GM19193 (cell line): Measurements from ENCODE around the gene NPTN.

ENCODE experiments used
- POLR2A ChIP-seq: IDR thresholded peaks from 4 replicates; pipeline ENCODE4 v1.6.1; 2011; ENCODE audit not compliant: insufficient read depth, insufficient read length; ENCODE audit errors: extremely low read depth

Gene NPTN

DNA sequence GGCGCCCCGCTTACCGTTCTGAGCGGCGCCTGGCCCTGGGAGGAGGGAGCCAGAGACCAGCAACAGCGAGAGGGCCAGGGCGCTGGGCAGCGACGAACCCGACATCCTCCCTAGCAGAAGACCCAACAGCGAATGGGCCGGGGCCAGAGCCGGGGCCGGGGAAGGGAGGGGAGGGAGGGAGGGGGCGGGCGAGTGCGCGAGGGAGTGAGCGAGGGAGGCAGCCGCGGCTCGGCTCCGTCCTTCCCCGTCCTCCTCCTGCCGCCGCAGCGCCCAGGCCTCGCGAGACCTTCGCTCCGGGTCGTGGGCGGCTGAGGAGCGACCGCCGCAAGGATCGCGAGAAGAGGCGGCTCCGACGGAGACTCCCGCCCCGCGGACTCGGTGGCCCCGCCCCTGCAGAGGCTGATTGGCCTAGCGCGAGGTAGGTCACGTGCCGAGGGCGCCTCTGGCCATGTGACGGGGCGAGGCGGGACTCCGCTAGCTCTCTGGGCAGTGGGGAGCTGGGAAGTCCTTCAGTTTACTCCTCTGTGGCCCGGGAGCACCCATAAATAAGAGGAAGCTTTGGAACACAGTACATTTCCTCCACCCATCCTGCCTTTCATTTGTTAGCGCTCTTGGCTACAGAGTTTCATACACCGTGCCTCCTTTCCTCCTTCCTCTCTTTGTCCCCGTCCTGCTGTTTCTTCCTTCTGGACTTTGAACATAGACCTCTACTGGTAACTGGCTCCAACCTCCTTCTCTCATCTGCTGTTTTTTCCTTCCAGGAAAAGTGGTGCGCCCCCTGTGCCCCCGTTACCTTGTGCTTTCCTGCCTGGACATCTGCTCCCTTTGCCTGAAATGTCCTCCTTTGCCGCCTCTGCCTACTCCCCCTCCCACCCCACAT lies at the start of gene NPTN:
Gene NPTN, minus strand, starts transcription at position 279 of the 880 bp plus-strand sequence. Its CDS starts 174 bp downstream, at position 105.
- peak; percentile 91 for TF ChIP-seq POLR2A

DNA sequence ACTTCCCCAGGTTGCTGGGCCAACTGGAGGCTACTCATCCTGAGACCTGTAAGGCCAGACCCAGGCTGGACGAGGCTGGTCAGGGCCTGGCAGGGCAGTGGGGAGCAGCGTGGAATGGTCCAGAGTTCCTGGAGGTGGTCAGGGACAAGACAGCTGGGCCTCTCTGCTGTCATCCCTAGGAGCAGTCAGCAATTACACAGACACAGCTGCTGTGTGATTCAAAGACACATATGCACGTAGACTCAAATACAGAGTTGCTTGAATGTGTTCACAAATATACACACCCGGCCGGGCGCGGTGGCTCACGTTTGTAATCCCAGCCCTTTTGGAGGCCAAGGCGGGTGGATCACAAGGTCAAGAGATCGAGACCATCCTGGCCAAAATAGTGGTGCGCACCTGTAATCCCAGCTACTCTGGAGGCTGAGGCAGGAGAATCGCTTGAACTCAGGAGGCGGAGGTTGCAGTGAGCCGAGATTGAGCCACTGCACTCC lies 49.5 kb upstream of the NPTN start:
- TF ChIP-seq POLR2A: no peak

DNA sequence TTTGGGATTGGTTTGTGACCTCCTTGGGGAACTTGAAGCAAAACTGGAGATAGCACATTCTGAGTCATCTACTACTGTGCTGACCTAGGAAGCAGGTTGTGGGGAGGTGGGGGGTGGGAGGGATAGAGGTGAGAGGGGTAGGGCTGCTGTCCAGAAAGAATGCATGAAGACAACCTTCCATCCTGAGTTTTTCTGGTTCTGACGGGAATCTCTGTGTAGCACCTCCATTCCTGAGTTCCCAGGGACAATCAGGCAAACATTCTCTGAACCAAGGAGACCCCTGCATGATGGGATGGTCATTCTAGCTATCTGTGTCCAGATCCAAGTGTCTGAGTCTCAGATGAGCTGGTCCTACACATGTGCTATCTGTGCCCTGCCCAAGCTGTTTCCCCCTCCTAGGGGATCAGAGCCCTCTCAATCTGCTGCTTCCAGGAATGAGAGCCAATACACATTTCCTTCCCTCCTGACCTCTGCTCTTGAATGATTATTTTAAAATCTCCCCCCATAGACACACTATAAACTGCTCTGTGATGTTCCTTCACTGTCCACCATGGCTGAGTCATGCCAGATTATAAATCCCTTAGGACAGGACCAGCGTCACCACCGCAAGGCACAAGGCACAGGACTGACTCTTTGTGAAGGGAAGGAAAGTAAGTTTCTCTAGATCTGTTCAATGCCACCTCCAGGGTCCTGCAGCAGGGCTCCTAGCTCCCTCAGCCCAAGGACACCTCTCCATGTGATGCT lies 48.8 kb upstream of the NPTN start:
- no peak for TF ChIP-seq POLR2A

DNA sequence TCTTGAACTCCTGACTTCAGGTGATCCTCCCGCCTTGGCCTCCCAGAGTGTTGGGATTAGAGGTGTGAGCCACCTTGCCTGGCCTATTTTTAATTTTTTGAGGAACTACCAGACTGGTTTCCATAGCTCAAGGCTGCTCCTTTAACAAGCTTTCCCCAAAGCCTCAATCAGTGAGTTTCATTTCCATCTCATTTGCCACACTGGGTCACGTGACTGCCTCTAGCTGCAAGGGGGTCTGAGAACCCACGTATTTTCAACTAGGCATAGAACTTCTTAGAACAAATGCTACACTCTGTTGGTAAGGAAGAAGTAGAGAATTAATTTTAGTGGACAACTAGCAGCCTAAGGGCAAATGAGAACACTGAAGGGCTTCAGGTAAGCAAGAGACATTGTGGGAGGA lies 47.9 kb upstream of the NPTN start:
- no peak for TF ChIP-seq POLR2A

GRCh38 chr15:73680549-73680948 lies 47.4 kb upstream of the NPTN start:
- no peak for TF ChIP-seq POLR2A

GRCh38 chr15:73679964-73680363 lies 46.8 kb upstream of the NPTN start:
- no peak for TF ChIP-seq POLR2A

GRCh38 chr15:73679180-73679579 lies 46.0 kb upstream of the NPTN start:
- no peak for TF ChIP-seq POLR2A

DNA sequence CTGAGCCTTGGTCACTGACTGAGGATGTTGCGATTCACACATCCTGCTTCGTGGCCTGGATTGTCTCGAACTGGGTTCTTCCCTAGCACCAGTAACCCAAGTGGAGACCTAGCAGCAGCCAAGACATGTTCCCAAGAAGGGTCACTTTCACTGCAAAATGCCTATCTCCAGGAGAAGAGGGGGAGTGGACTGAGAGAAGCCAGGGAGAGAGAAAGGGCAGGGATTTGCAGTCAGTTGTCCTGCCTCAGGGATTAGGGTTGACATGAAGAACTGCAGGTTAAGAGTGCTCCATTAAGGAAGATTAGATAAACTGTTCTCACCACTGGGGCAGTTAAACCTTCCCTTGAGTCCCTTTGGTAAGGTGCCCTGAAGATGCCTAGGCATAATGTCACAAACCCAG lies 45.3 kb upstream of the NPTN start:
- no peak for TF ChIP-seq POLR2A

DNA sequence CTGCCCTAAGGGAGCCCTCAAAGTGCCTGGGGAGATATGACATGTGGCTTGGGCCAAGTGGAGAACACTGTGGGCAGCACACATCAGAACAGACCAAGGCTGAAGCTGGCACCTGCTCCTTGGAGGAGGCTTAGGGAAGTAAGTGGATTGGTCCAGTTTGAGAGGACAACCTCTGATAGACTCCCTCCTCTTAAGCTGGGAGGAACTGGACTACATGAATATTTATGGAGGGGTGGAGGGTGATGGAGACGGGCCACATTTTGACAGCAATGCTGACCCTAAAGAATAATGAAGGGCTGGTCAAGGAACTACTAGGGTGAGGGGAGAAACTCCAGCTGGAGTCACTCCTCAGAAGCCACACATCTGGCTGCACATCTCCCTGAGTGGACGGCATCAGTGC lies 44.5 kb upstream of the NPTN start:
- TF ChIP-seq POLR2A: no peak

- TF ChIP-seq POLR2A: no peak
Observed at GRCh38 chr15:73677146-73677607, 44.0 kb upstream of the NPTN start.

DNA sequence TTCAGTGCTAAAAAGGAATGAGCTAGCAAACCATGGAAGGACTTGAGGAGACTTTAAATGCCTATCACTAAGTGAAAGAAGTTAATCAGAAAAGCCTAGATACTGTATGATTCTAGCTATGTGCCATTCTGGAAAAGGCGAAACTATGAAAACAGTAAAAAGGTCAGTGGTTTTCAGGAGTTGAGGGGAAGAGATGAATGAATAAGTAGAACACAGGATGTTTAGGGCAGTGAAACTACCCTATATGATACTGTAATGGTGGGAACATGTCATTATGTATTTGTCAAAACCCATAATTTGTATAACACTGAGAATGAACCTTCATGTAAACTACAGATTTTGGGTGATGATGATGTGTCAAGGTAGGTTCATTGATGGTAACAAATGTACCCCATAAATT lies 41.4 kb upstream of the NPTN start:
- TF ChIP-seq POLR2A: no peak

DNA sequence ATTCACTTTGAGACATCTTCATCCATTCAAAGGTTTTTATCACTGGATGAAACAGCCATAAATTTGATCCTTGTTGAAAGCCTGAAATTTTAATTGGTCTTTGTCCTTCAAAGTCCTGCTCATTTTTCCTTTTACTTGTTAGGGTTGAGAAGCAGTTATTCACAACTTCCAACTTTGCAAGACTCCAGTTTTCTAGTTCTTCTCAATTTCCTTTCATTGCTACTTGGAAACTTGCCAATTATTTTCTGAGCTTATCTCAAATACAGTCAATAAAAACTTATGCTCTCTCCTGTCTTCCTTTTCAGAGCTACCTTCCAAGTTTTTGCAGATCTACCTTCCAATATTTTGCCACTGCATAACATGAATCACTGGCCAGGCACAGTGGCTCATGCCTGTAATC lies 27.3 kb upstream of the NPTN start:
- no peak for TF ChIP-seq POLR2A

DNA sequence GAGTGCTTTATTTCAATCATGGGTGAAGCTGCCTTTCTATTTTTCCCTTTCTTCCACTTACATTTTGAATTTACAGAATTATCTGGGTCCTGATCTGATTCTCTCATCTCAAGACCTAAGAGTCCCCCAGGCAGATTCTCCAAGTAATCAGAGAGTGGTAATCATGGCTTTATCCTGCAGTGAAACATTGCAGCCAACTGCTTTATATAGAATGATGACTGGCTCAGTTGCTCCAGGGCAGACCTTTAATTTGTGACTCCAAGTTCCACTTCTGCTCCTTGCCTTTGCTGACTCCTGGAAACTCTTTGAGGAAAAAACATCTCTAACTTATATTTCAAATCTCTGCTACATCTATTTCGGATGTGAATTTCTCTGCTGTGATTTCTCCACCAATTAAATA lies 25.5 kb upstream of the NPTN start:
- no peak for TF ChIP-seq POLR2A

DNA sequence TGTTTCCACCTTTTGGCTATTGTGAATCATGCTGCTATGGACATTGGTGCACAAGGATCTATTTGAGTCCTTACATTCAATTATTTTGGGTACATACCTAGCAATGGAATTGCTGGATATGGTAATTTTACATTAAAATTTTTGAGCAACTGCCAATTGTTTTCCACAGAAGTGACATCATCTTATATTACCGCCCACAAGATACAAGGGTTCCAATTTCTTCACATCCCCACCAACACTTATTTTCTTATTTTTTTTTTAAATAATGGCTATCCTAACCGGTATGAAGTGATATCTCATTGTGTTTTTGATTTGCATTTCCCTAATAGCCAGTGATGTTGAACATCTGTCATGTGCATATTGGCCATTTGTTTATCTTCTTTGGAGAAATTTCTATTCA lies 22.5 kb upstream of the NPTN start:
- no peak for TF ChIP-seq POLR2A

- TF ChIP-seq POLR2A: no peak
Observed at GRCh38 chr15:73654659-73655058, 21.5 kb upstream of the NPTN start.
